Fibroblast of pulmonary artery (primary cell): ENCODE data around the gene FNIP1.
"Not testable (repeated sequence)": the region's sequence is repeated elsewhere in the genome, so short reads cannot be mapped to it uniquely, and the experiment has no call there.

Experiments used
- DNase-seq: peaks from one replicate; pipeline ENCODE4 v3.0.0-alpha.2; 2010; ENCODE audit warnings: low read depth
- H3K4me3 ChIP-seq: replicated peaks from 2 replicates; pipeline ENCODE4 v1.5.1; 2011; ENCODE audit warnings: low read depth, mild to moderate bottlenecking, control low read depth, low read length, moderate library complexity
- TF ChIP-seq, protein P1 (sequence below): IDR thresholded peaks from 2 replicates; pipeline ENCODE4 v1.5.1; 2011; ENCODE audit warnings: mild to moderate bottlenecking, control low read depth, low read length, inconsistent platforms; ENCODE audit errors: missing control alignments

FNIP1 gene

DNA sequence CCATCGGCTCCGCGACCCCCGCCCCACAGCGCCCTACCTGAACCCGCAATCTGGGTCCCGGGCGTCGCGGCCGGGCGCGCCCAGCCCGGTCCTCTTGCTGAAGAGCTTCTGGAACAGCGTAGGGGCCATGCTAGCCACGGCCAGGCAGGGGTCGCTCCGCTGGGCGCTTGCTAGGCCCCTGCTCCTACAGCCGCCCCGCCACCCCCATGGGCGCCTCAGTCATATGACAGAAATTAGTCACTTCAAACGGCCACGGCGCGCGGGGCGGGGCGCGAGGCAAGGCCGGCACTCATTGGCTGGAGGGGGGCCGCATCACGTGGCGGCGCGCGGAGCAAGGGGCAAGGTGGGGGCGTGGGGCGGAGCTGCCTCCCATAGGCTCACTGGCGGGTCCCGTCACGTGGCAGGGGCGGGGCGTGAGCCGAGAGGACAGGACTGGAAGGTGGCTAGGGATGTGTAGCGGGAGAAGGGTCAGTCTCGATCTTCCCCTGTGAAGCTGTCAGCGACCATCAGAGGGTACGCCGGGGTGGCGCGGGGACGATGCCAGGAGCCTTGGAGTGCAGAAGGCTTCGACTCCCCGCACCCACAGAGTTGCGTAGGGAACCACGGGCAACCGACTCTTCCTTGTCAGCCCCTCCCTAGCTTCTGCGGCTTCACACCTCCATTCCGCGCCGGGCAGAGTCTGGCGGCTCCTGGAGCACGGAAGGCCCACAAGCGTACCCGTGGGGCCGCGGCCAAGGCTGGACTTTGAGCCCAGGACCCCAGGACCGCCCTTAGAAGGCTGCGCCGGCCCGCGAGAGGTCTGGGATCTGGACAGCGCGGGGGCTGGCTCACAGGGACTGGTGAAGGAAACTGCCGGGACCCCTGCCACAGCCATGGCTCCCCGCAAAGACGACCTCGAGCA, at the start of gene FNIP1:
FNIP1 (minus strand) TSS at position 225 of the 901 bp plus-strand sequence; CDS start at position 129, 96 bp downstream.
- peak within 1 kb of the TSS; percentile 82 for H3K4me3 ChIP-seq
- peak; percentile 96 for DNase-seq
- TF ChIP-seq, protein P1, sequence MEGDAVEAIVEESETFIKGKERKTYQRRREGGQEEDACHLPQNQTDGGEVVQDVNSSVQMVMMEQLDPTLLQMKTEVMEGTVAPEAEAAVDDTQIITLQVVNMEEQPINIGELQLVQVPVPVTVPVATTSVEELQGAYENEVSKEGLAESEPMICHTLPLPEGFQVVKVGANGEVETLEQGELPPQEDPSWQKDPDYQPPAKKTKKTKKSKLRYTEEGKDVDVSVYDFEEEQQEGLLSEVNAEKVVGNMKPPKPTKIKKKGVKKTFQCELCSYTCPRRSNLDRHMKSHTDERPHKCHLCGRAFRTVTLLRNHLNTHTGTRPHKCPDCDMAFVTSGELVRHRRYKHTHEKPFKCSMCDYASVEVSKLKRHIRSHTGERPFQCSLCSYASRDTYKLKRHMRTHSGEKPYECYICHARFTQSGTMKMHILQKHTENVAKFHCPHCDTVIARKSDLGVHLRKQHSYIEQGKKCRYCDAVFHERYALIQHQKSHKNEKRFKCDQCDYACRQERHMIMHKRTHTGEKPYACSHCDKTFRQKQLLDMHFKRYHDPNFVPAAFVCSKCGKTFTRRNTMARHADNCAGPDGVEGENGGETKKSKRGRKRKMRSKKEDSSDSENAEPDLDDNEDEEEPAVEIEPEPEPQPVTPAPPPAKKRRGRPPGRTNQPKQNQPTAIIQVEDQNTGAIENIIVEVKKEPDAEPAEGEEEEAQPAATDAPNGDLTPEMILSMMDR: no peak

GRCh38 chr5:131846536-131846935, 49.7 kb upstream of the FNIP1 start:
- TF ChIP-seq, protein P1: no peak
- H3K4me3 ChIP-seq: no peak overlapping the region
- DNase-seq: no peak

- no peak for DNase-seq
- TF ChIP-seq, protein P1: no peak
- no peak overlapping the region for H3K4me3 ChIP-seq
Observed at GRCh38 chr5:131845828-131846227, 49.0 kb upstream of the FNIP1 start.

DNA sequence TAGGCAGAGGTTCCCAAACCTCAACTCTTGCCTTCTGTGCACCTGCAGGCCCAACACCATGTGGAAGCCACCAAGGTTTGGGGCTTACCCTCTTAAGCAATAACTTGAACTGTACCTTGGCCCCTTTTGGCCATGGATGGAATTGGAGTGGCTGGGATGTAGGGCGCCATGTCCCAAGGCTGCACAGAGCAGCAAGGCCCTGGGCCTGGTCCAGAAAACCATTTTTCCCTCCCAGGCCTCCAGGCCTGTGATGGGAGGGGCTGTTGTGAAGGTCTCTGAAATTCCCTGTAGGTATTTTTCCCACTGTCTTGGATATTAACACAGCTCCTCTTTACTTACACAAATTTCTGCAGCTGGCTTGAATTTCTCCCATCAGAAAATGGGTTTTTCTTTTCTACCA, 46.2 kb upstream of the FNIP1 start:
- not testable (repeated sequence) for DNase-seq, H3K4me3 ChIP-seq

DNA sequence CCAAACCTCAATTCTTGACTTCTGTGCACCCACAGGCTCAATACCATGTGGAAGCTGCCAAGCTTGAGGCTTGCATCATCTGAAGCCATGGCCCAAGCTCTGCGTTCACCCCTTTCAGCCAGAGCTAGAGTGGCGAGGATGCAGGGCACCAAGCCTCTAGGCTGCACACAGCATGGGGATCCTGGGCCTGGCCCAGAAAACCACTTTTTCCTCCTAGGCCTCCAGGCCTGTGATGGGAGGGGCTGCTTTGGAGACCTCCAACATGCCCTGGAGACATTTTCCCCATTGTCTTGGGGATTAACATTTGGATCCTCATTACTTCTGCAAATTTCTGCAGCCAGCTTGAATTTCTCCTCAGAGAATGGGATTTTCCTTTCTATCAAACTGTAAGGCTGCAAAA, 35.9 kb upstream of the FNIP1 start:
- H3K4me3 ChIP-seq, DNase-seq: not testable (repeated sequence)

GRCh38 chr5:131825404-131826013, 28.7 kb upstream of the FNIP1 start:
- DNase-seq: no peak
- TF ChIP-seq, protein P1: no peak
- no peak overlapping the region for H3K4me3 ChIP-seq

DNA sequence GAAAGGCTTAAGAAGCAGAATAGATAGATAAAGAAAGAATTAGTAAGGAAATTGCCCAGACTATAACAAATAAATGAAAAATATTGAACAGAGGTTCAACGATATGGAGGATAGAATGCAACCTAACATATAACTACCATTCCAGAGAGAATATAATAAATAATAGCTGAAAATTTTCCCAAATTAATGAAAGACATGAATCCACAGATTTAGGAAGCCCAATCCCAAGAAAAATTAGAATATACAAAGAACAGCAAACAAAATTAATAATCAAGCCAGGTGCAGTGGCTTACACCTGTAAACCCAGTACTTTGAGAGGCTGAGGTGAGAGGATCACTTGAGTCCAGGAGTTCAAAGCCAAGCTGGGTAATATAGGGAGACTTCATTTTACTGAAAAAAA, 27.8 kb upstream of the FNIP1 start:
- DNase-seq: no peak
- H3K4me3 ChIP-seq: no peak overlapping the region
- TF ChIP-seq, protein P1: no peak

DNA sequence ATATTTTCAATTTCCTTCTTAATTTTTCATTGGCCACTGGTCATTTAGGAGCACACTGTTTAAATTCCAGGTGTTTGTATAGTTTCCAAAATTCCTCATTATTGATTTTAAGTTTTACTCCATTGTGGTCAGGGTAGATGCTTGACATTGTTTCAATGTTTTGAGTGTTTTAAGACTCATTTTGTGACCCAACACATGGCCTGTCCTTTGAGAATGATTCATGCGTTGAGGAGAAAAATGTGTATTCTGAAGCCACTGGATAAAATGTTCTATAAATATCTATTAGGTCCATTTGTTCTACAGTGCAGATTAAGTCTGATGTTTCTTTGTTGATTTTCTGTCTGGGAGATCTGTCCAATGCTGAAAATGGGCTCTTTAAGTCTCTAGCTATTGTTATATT, 24.4 kb upstream of the FNIP1 start:
- no peak overlapping the region for H3K4me3 ChIP-seq
- DNase-seq: peak; percentile 10
- TF ChIP-seq, protein P1: no peak
